Measurements from ENCODE around the gene COL21A1.

Gene COL21A1

GRCh38 chr6:56188429-56188828, 59.0 kb downstream of the COL21A1 start:
- no peak overlapping the region for H3K9ac ChIP-seq (ENCODE audit: low read depth, low read length)
- H3K9me3 ChIP-seq (ENCODE audit: control insufficient read depth, insufficient read depth, low read length): no peaks in the 10 kb centered on the region
- no peaks in the 10 kb centered on the region for H3K27me3 ChIP-seq (ENCODE audit: control insufficient read depth, insufficient read depth, low read length)
- H3K36me3 ChIP-seq (ENCODE audit: control insufficient read depth, insufficient read depth, low read length): no peaks in the 10 kb centered on the region
- no peak overlapping the region for H3K27ac ChIP-seq (ENCODE audit: low read depth, low read length)
- H3K4me1 ChIP-seq (ENCODE audit: control insufficient read depth, insufficient read depth, low read length): 0 out of 2 replicates have a peak, but pooled peaks cover 6% of the 10 kb centered on the region
- H3K4me3 ChIP-seq (ENCODE audit: low read depth, low read length): no peak overlapping the region

DNA sequence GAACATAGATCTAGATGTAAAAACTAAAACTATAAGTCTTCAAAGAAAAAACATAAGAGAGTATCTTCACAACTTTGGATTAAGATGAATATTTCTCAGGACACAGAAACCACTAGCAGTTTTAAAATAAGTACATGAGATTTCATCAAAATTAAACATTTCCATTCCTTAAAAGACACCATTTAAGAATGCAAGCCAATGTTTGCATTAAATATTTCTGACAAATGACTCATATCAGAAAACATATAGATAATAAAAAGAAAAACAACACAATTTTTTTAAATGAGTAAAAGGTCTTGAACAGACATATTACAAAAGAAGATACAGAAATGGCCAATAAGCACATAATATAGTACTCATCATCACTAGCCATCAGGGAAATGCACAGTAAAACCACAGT, 59.7 kb downstream of the COL21A1 start:
- Histone ChIP-seq H3K27me3 (ENCODE audit: control insufficient read depth, insufficient read depth, low read length) (no peaks in the 10 kb centered on the region), H3K9ac (ENCODE audit: low read depth, low read length) (no peak overlapping the region), H3K4me3 (ENCODE audit: low read depth, low read length) (no peak overlapping the region), H3K27ac (ENCODE audit: low read depth, low read length) (no peak overlapping the region), H3K36me3 (ENCODE audit: control insufficient read depth, insufficient read depth, low read length) (no peaks in the 10 kb centered on the region), H3K4me1 (ENCODE audit: control insufficient read depth, insufficient read depth, low read length) (0 out of 2 replicates have a peak, but pooled peaks cover 6% of the 10 kb centered on the region), H3K9me3 (ENCODE audit: control insufficient read depth, insufficient read depth, low read length) (no peaks in the 10 kb centered on the region)

DNA sequence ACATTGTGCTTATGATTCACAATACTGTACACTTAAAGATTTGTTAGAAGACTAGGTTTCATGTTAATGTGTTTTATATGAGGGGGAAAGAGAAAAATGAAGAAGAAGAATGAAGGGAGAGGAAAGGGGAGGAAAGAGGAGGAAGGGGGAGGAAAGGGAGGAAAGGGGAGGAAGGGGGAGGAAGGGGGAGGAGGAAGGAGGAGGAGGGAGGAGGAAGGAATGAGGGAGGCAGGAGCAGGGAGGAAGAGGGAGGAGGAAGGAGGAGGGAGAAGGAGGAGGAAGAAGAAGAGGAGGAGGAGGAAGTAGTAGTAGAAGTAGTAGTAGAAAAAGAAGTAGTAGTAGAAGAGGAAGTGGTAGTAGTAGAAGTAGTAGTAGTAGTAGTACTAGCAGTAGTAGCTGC, 70.6 kb downstream of the COL21A1 start:
- H3K27ac ChIP-seq (ENCODE audit: low read depth, low read length): no peak overlapping the region

GRCh38 chr6:56173228-56173627, 74.2 kb downstream of the COL21A1 start:
- Histone ChIP-seq H3K4me3 (ENCODE audit: low read depth, low read length) (no peak overlapping the region), H3K9ac (ENCODE audit: low read depth, low read length) (no peak overlapping the region), H3K27ac (ENCODE audit: low read depth, low read length) (no peak overlapping the region), H3K4me1 (ENCODE audit: control insufficient read depth, insufficient read depth, low read length) (no peaks in the 10 kb centered on the region), H3K27me3 (ENCODE audit: control insufficient read depth, insufficient read depth, low read length) (no peaks in the 10 kb centered on the region), H3K36me3 (ENCODE audit: control insufficient read depth, insufficient read depth, low read length) (no peaks in the 10 kb centered on the region), H3K9me3 (ENCODE audit: control insufficient read depth, insufficient read depth, low read length) (peaks cover 26% of the 10 kb centered on the region)

More for the DNA sequence above, 70.6 kb downstream of the COL21A1 start:
- H3K9ac ChIP-seq (ENCODE audit: low read depth, low read length): no peak overlapping the region
- peaks cover 17% of the 10 kb centered on the region for H3K9me3 ChIP-seq (ENCODE audit: control insufficient read depth, insufficient read depth, low read length)
- no peaks in the 10 kb centered on the region for H3K36me3 ChIP-seq (ENCODE audit: control insufficient read depth, insufficient read depth, low read length)
- no peaks in the 10 kb centered on the region for H3K4me1 ChIP-seq (ENCODE audit: control insufficient read depth, insufficient read depth, low read length)
- no peaks in the 10 kb centered on the region for H3K27me3 ChIP-seq (ENCODE audit: control insufficient read depth, insufficient read depth, low read length)
- H3K4me3 ChIP-seq (ENCODE audit: low read depth, low read length): no peak overlapping the region

GRCh38 chr6:56172144-56172543, 75.2 kb downstream of the COL21A1 start:
- Histone ChIP-seq H3K4me1 (ENCODE audit: control insufficient read depth, insufficient read depth, low read length) (no peaks in the 10 kb centered on the region), H3K27ac (ENCODE audit: low read depth, low read length) (no peak overlapping the region), H3K9me3 (ENCODE audit: control insufficient read depth, insufficient read depth, low read length) (peaks cover 26% of the 10 kb centered on the region), H3K4me3 (ENCODE audit: low read depth, low read length) (no peak overlapping the region), H3K36me3 (ENCODE audit: control insufficient read depth, insufficient read depth, low read length) (no peaks in the 10 kb centered on the region), H3K27me3 (ENCODE audit: control insufficient read depth, insufficient read depth, low read length) (no peaks in the 10 kb centered on the region), H3K9ac (ENCODE audit: low read depth, low read length) (no peak overlapping the region)

GRCh38 chr6:56169366-56169765, 78.0 kb downstream of the COL21A1 start:
- no peak overlapping the region for H3K4me3 ChIP-seq (ENCODE audit: low read depth, low read length)
- H3K27ac ChIP-seq (ENCODE audit: low read depth, low read length): no peak overlapping the region
- H3K27me3 ChIP-seq (ENCODE audit: control insufficient read depth, insufficient read depth, low read length): no peaks in the 10 kb centered on the region
- no peaks in the 10 kb centered on the region for H3K4me1 ChIP-seq (ENCODE audit: control insufficient read depth, insufficient read depth, low read length)
- H3K9ac ChIP-seq (ENCODE audit: low read depth, low read length): no peak overlapping the region
- peaks cover 23% of the 10 kb centered on the region for H3K9me3 ChIP-seq (ENCODE audit: control insufficient read depth, insufficient read depth, low read length)
- H3K36me3 ChIP-seq (ENCODE audit: control insufficient read depth, insufficient read depth, low read length): no peaks in the 10 kb centered on the region

DNA sequence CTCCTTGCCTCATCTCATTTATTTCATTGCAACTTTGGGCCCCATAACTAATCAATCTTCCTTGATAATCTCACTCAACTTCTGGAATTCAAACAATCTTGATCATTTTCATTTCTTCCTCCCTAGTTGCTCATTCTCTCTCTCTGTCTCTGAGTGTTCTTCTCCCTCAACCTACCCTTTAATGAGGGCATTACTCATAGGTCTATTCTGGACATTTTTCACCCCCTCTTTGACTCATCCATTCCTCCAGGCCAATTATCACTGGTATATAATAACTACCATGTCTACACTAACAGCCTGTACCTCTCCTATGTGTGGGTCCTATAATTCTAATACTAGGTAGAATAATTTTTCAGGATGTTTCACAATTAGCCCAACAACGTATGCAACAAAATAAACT, 78.8 kb downstream of the COL21A1 start:
- H3K36me3 ChIP-seq (ENCODE audit: control insufficient read depth, insufficient read depth, low read length): no peaks in the 10 kb centered on the region
- H3K9me3 ChIP-seq (ENCODE audit: control insufficient read depth, insufficient read depth, low read length): peaks cover 21% of the 10 kb centered on the region
- no peaks in the 10 kb centered on the region for H3K27me3 ChIP-seq (ENCODE audit: control insufficient read depth, insufficient read depth, low read length)
- H3K27ac ChIP-seq (ENCODE audit: low read depth, low read length): no peak overlapping the region
- H3K4me1 ChIP-seq (ENCODE audit: control insufficient read depth, insufficient read depth, low read length): no peaks in the 10 kb centered on the region
- H3K4me3 ChIP-seq (ENCODE audit: low read depth, low read length): no peak overlapping the region
- no peak overlapping the region for H3K9ac ChIP-seq (ENCODE audit: low read depth, low read length)

DNA sequence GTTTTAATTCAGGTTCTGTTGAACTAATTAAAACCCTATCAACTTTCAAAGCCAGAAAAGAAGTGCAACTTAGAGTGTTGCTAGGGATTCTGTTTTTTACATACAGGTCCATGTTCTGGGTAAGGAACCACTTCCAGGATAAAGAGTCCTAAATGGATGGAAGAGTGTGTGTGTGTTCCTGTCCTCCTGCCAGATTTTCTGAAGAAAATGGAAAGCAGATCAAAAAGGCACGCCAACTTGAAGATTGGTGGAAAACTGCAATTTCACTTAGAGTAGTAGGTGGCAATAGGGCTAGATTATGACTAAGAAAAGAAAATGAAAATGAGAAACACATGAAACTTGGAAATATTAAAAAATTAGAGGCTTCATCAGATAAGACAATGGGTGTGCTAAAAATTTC, 85.3 kb downstream of the COL21A1 start:
- no peaks in the 10 kb centered on the region for H3K9me3 ChIP-seq (ENCODE audit: control insufficient read depth, insufficient read depth, low read length)
- H3K27me3 ChIP-seq (ENCODE audit: control insufficient read depth, insufficient read depth, low read length): no peaks in the 10 kb centered on the region
- no peak overlapping the region for H3K9ac ChIP-seq (ENCODE audit: low read depth, low read length)
- H3K27ac ChIP-seq (ENCODE audit: low read depth, low read length): no peak overlapping the region
- no peaks in the 10 kb centered on the region for H3K36me3 ChIP-seq (ENCODE audit: control insufficient read depth, insufficient read depth, low read length)
- H3K4me1 ChIP-seq (ENCODE audit: control insufficient read depth, insufficient read depth, low read length): peaks cover 5% of the 10 kb centered on the region; the same call in 1 of the 2 replicates
- H3K4me3 ChIP-seq (ENCODE audit: low read depth, low read length): no peak overlapping the region

DNA sequence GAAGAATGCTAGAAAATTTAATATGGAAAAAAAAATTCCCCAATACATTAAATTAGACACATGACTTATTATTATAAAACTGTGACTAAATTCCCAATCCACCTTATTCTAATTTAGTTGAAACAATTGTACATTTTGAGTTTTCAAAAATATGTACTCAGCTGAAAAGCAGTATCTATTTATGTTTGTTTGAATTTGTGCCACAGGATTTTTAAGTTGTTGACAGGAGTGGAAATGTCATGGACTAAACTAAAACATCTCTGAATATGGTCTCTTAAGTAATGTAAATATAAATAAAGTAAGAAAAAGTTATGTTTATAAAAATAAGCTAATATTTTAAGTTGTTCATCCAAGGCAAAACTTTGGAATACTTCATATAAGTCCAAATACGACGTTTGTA, 86.9 kb downstream of the COL21A1 start:
- Histone ChIP-seq H3K36me3 (ENCODE audit: control insufficient read depth, insufficient read depth, low read length) (no peaks in the 10 kb centered on the region), H3K27me3 (ENCODE audit: control insufficient read depth, insufficient read depth, low read length) (no peaks in the 10 kb centered on the region), H3K27ac (ENCODE audit: low read depth, low read length) (no peak overlapping the region), H3K9ac (ENCODE audit: low read depth, low read length) (no peak overlapping the region), H3K4me1 (ENCODE audit: control insufficient read depth, insufficient read depth, low read length) (peaks cover 5% of the 10 kb centered on the region; the same call in 1 of the 2 replicates), H3K9me3 (ENCODE audit: control insufficient read depth, insufficient read depth, low read length) (no peaks in the 10 kb centered on the region), H3K4me3 (ENCODE audit: low read depth, low read length) (no peak overlapping the region)

DNA sequence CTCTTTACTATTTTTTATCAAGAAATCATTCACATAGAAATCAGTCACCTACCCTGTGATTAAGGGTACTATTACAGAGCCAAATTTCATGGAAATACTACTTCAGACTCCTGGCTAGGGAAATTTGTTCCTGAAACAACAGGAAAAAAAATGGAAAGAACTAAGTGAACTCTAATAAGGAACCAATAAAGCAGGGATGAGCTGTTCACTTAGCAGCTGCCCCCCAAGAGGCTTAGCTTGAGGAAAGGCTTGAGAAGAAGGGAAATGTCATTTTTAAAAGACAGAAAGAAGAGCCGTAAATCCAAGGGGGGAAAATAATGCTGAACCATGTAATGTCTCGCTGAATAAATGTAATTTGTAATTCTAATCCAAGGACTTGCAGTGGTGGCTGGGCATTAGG, 88.8 kb downstream of the COL21A1 start:
- Histone ChIP-seq H3K4me1 (ENCODE audit: control insufficient read depth, insufficient read depth, low read length) (peaks cover 5% of the 10 kb centered on the region; the same call in 1 of the 2 replicates), H3K4me3 (ENCODE audit: low read depth, low read length) (no peak overlapping the region), H3K27ac (ENCODE audit: low read depth, low read length) (no peak overlapping the region), H3K9ac (ENCODE audit: low read depth, low read length) (no peak overlapping the region), H3K27me3 (ENCODE audit: control insufficient read depth, insufficient read depth, low read length) (no peaks in the 10 kb centered on the region), H3K36me3 (ENCODE audit: control insufficient read depth, insufficient read depth, low read length) (no peaks in the 10 kb centered on the region), H3K9me3 (ENCODE audit: control insufficient read depth, insufficient read depth, low read length) (no peaks in the 10 kb centered on the region)

- no peak overlapping the region for H3K4me3 ChIP-seq (ENCODE audit: low read depth, low read length)
- H3K9ac ChIP-seq (ENCODE audit: low read depth, low read length): no peak overlapping the region
These were observed 90.7 kb downstream of the COL21A1 start for GRCh38 chr6:56156643-56157042.

More at GRCh38 chr6:56156643-56157042, 90.7 kb downstream of the COL21A1 start:
- no peaks in the 10 kb centered on the region for H3K27me3 ChIP-seq (ENCODE audit: control insufficient read depth, insufficient read depth, low read length)
- H3K4me1 ChIP-seq (ENCODE audit: control insufficient read depth, insufficient read depth, low read length): peaks cover 5% of the 10 kb centered on the region; the same call in 1 of the 2 replicates
- no peak overlapping the region for H3K27ac ChIP-seq (ENCODE audit: low read depth, low read length)
- H3K36me3 ChIP-seq (ENCODE audit: control insufficient read depth, insufficient read depth, low read length): no peaks in the 10 kb centered on the region
- no peaks in the 10 kb centered on the region for H3K9me3 ChIP-seq (ENCODE audit: control insufficient read depth, insufficient read depth, low read length)
